ENCODE results near the gene ATE1. TPM values are rescaled to one million over a fixed set of nuclear protein-coding genes. Genes with fewer than 3 reads are reported as not detected.
"Not testable (repeated sequence)": the region's sequence is repeated elsewhere in the genome, so short reads cannot be mapped to it uniquely, and the experiment has no call there.

The ATE1 gene
- total and polyA plus RNA-seq, 4 donors, result 4.2 to 47.8 (median 13.2) TPM

GRCh38 chr10:121764233-121764942 is 163.4 kb downstream of the ATE1 start:
- no peak overlapping the region for H3K9ac ChIP-seq (ENCODE audit: insufficient read depth in 1 of 2, low read length in 2 of 2)
- no peak overlapping the region for H3K4me3 ChIP-seq
- no peaks in the 10 kb centered on the region for H3K4me1 ChIP-seq (ENCODE audit: control insufficient read depth in 5 of 5, insufficient read depth in 5 of 5, low read length in 5 of 5)
- WGBS, 2 donors, result 88 to 98% methylated on average over 5 of the region's 5 CpGs
- TF ChIP-seq CTCF (IDR thresholded peaks at IDR 0.05; ENCODE audit: control extremely low read depth, extremely low read depth), result no peak
- H3K9me3 ChIP-seq (ENCODE audit: control insufficient read depth in 4 of 4, insufficient read depth in 3 of 4, low read length in 3 of 4), result peaks cover 1 to 14% (median 6%) of the 10 kb centered on the region in 4 donors
- no peaks in the 10 kb centered on the region for H3K27me3 ChIP-seq (ENCODE audit: control insufficient read depth in 3 of 3, insufficient read depth in 3 of 3, low read length in 2 of 3)
- H3K36me3 ChIP-seq (ENCODE audit: control insufficient read depth in 4 of 4, insufficient read depth in 4 of 4, low read length in 4 of 4), result peaks cover 0 to 10% (median 6%) of the 10 kb centered on the region in 4 donors
- DNase-seq (no peak), ATAC-seq (ENCODE audit: insufficient read depth, low FRiP score) (no peak)
- H3K27ac ChIP-seq (ENCODE audit: low read depth in 1 of 2, low read length in 1 of 2), result no peak overlapping the region

GRCh38 chr10:121757241-121757640 is 170.6 kb downstream of the ATE1 start:
- Histone ChIP-seq H3K36me3 (ENCODE audit: control insufficient read depth in 4 of 4, insufficient read depth in 4 of 4, low read length in 4 of 4) (peaks cover 0 to 21% (median 9%) of the 10 kb centered on the region in 4 donors), H3K9me3 (ENCODE audit: control insufficient read depth in 4 of 4, insufficient read depth in 3 of 4, low read length in 3 of 4) (peaks cover 5 to 18% (median 9%) of the 10 kb centered on the region in 4 donors)
- H3K27me3 ChIP-seq (ENCODE audit: control insufficient read depth in 3 of 3, insufficient read depth in 3 of 3, low read length in 2 of 3); H3K9ac ChIP-seq (ENCODE audit: insufficient read depth in 1 of 2, low read length in 2 of 2); H3K4me1 ChIP-seq (ENCODE audit: control insufficient read depth in 5 of 5, insufficient read depth in 5 of 5, low read length in 5 of 5); H3K27ac ChIP-seq (ENCODE audit: low read depth in 1 of 2, low read length in 1 of 2); DNase-seq; H3K4me3 ChIP-seq; ATAC-seq (ENCODE audit: insufficient read depth, low FRiP score): not testable (repeated sequence)
- 96 to 100% methylated on average over 1 of the region's 1 CpG for WGBS, 2 donors

GRCh38 chr10:121755496-121755895 is 172.3 kb downstream of the ATE1 start:
- DNase-seq; H3K27me3 ChIP-seq (ENCODE audit: control insufficient read depth in 3 of 3, insufficient read depth in 3 of 3, low read length in 2 of 3); H3K27ac ChIP-seq (ENCODE audit: low read depth in 1 of 2, low read length in 1 of 2); H3K4me1 ChIP-seq (ENCODE audit: control insufficient read depth in 5 of 5, insufficient read depth in 5 of 5, low read length in 5 of 5); H3K9ac ChIP-seq (ENCODE audit: insufficient read depth in 1 of 2, low read length in 2 of 2); H3K4me3 ChIP-seq; ATAC-seq (ENCODE audit: insufficient read depth, low FRiP score): not testable (repeated sequence)
- peaks cover 0 to 15% (median 8%) of the 10 kb centered on the region in 4 donors for H3K36me3 ChIP-seq (ENCODE audit: control insufficient read depth in 4 of 4, insufficient read depth in 4 of 4, low read length in 4 of 4)
- peaks cover 5 to 11% (median 9%) of the 10 kb centered on the region in 4 donors for H3K9me3 ChIP-seq (ENCODE audit: control insufficient read depth in 4 of 4, insufficient read depth in 3 of 4, low read length in 3 of 4)
- 97 to 100% methylated on average over 2 of the region's 2 CpGs for WGBS, 2 donors

GRCh38 chr10:121754666-121755065 is 173.2 kb downstream of the ATE1 start:
- H3K9ac ChIP-seq (ENCODE audit: insufficient read depth in 1 of 2, low read length in 2 of 2), result no peak overlapping the region
- peaks cover 0 to 7% (median 0%) of the 10 kb centered on the region in 5 donors for H3K4me1 ChIP-seq (ENCODE audit: control insufficient read depth in 5 of 5, insufficient read depth in 5 of 5, low read length in 5 of 5)
- TF ChIP-seq CTCF (IDR thresholded peaks at IDR 0.05; ENCODE audit: control extremely low read depth, extremely low read depth), result no peak
- H3K4me3 ChIP-seq, result no peak overlapping the region
- ATAC-seq (ENCODE audit: insufficient read depth, low FRiP score), result no peak
- H3K36me3 ChIP-seq (ENCODE audit: control insufficient read depth in 4 of 4, insufficient read depth in 4 of 4, low read length in 4 of 4), result peaks cover 0 to 14% (median 4%) of the 10 kb centered on the region in 4 donors
- H3K9me3 ChIP-seq (ENCODE audit: control insufficient read depth in 4 of 4, insufficient read depth in 3 of 4, low read length in 3 of 4), result peaks cover 2 to 8% (median 3%) of the 10 kb centered on the region in 4 donors
- WGBS, 2 donors, result 93 to 97% methylated on average over 1 of the region's 1 CpG
- H3K27ac ChIP-seq (ENCODE audit: low read depth in 1 of 2, low read length in 1 of 2), result no peak overlapping the region
- DNase-seq, result no peak
- H3K27me3 ChIP-seq (ENCODE audit: control insufficient read depth in 3 of 3, insufficient read depth in 3 of 3, low read length in 2 of 3), result no peaks in the 10 kb centered on the region
